DMS53 treated with DMSO at 0.1 percent for 48 hours (cell line): ENCODE measurements around the gene ARPC5L.
"Not testable (repeated sequence)": the region's sequence is repeated elsewhere in the genome, so short reads cannot be mapped to it uniquely, and the experiment has no call there.

Experiments
- DNase-seq: peaks from one replicate; lab custom pipeline; 2025; ENCODE audit not compliant: unreplicated experiment; lab: John Stamatoyannopoulos, UW

Gene ARPC5L

DNA sequence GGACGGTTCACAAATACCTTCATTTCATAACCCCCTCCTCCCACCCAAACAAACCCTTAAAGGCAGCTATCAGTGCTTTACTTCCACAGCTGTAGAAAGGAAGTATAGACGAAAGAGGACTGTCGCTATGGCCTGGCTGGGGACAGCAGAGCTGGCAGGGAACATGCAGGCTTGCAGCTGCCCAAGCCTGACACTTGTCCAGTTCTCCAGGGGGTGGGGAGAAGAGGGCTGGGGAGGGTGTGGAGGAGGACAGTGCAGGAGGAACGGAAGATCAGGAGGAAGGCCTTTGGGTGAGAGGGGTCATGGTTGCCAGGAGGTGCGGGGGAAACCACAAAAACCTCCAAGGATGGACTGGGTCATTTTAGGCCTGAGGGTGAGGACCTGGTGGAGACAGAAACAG, 25.9 kb downstream of the ARPC5L start:
- DNase-seq: no peak

DNA sequence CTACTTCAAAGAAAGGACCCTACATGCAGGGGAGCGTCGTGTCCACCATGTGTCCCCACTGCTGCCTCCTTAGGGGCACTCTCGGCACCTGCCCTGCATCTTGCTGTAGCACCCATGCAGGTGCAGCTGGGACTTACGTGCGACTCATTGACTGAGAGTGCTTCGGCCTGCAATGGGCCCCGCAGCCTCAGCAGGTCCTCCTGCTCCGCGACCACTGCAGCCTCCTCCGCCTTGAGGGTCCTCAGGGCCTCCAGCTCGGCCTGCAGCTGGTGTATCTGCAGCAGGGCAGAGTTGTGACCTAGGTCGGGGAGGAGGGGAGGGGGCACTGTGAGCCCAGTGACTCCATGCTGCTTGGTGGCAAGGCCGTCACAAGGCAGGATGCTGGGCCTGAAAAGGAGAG, 27.1 kb downstream of the ARPC5L start:
- no peak for DNase-seq

DNA sequence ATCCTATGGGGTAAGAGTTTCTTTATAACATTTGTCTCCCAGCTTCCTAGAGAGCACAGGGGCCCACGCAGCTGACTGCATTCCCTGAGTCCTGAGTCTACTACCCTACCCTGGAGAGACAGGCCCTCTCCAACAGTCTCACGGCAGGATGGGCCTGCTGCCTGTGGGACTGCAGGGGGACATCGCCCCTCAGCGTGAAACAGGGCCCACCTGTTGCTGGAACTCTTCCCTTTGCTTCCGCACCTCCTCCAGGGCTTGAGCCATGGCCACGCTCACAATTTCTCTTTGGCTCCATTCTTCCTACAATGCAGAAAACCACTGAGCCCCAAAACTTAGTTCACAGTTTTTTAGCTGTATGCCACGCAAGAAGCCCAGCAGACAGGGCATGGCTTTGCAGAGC, 28.2 kb downstream of the ARPC5L start:
- no peak for DNase-seq

DNA sequence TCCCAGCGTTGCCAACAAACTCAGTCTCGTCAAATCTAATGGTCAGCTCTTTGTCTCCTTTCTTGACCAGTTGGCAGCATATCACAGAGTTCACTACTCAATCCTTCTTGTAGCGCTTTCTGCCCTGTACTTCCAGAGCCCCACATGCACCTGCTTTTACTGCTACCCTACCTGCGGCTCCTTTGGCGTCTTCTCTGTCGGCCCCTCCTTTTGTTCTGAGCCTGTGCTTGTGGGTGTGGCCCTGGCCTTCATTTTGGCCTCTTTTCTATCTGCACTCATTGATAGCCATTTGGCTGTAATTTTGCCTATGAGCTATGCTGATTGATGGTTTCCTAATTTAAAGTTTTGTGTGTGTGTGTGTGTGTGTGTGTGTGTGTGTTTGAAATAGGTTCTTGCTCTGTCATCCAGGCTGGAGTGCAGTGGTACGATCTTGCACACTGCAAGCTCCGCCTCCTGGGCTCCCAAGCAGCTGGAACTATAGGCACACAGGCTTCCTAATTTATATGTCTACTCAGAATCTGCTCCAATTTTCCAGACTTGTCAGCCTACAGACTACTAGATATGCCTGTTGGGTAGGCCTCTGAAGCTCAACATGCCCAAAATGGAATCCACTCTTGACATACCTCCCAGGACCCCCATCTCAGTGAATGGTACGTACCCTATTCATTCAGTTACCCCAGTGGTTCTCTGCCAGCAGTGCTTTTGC, 32.3 kb downstream of the ARPC5L start:
- DNase-seq: no peak

DNA sequence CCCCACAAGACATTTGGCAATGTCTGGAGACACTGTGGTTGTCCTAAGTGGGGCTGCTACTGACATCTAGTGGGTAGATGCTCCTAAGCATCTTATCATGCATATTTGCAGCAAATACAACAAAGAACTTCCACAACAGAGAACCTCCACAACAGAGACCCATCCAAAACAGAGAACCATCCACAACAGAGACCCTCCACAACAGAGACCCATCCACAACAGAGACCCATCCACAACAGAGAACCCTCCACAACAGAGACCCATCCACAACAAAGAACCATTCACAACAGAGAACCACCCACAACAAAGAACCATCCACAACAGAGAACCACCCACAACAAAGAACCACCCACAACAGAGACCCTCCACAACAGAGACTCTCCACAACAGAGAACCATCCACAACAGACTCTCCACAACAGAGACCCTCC, 32.8 kb downstream of the ARPC5L start:
- DNase-seq: no peak

DNA sequence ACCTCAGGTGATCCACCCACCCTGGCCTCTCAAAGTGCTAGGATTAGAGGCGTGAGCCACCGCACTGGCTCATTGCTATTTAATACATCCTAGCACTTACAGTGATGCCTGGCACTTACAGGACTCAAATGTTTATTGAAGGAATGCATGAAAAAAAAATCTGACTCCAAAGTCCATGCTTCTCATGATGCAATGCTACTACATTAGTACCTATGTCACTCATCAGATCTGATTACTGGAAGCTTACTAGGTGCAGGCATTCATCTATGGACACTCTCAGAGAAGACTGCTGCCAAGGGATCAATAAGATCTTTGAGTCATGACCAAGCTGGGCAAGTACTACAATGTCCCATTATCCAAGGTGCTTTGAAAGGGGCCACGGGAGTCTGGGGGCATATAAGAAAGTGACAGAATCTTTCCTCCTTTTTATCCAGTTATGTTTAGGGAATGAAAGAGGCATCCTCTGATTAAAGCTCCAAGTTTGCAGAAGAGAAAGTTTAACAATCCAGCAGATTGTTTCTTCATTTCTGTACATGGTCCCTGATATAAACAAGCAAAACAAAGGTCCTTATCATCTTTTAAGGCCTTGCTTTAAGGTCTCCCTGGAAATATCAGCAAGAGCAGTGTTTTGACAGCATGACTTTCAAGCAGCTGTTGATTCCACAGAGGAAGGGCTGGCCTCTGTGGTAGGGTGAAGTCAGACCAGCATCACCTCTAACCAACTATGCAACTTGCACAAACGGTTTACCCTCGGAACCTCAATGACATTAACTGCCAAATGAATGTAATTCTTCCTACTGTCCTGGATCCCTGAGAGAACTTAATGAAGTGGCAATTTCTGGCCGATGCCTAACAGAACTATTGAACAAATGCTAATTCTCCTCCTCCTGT, 35.9 kb downstream of the ARPC5L start:
- DNase-seq: no peak

DNA sequence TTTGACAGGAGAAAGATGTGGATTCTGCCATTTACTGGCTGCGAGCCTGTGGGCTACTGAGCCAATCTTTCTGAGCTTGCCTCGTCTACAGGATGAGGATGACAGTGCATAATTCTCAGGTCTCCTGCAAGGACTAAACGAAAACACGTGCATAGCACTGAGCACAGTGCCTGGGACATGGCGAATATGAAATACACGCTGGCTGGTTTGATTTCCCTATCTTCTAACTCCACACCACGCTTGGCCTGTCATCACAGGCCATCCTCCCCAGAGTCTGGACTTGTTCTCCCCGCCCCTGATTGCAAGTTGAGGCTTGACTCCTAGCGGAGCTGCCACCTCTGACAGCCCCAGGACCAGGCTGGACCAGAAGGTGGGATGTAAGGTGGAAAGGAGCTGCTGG, 37.9 kb downstream of the ARPC5L start:
- DNase-seq: no peak

DNA sequence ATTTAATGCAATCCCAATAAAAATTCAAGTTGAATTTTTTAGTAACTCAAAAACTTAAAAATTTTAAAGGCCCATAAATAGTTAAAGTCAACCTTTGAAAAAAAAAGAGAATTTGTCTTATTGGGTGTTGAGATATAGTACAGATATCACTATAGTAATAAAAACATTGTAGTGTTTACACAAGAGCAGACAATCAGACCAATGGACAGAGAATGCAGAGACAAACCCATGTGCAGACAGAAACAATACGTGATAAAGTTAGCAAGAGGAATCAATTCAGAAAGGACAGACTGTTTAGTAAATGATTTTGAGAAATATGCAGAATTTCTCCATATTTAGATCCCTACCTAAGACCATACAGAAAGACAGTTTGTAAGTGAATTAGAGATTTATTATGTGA, 45.0 kb downstream of the ARPC5L start:
- no peak for DNase-seq

DNA sequence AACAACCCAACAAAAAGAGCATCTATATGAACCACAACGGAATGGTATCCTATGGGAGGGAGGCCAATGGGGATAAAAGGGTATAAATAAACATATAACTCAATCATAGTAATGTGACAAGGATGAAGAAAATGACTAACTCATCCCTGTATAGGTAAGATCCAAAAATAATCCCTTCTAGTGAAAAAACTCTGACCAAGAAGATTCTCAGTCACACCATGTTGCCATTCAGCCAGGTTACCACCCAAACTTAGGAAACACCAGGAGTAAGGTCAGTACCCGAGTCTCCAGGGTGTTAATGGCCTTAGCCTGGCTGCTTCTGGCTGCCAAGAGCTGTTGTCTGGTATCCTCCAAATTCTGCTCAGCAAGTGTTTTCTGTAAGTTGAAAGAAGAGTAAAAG, 46.2 kb downstream of the ARPC5L start:
- no peak for DNase-seq

DNA sequence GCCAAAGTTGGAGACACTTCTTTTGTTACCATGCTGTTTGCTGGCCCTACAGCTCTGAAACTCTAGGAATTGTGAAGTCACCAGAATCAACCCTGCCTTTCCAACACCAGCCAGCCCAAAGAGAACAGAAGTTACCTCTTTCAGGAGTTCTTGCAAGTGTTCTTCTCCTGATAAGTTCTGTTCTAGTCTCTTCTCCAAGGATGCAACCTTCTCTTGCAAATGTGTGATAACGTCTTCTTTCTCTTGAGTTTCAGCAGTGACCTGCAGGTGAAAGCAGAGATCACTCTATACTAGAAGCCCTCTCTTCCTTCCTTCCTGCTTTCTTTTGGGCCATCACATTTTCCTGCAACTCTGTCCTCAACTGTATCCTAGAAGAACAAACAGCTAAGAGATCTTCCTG, 49.8 kb downstream of the ARPC5L start:
- DNase-seq: no peak

DNA sequence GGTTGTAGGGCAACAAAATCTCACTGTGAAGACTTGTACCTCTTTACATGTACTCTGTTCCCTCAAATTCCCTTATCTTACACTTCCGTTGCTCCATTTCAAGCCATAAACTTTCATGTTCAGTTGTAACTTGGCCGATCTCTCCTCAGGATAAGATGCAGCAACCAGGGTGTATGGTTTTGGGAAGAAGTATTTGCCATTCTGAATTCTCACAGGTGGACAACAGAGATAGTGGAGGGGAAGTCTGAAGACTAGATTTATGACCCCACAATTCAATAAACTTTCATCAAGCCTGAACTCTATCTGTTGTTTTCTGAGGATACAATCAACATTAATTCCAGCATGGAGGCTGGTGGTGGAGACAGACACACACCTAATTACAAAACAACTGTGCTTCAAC, 51.4 kb downstream of the ARPC5L start:
- no peak for DNase-seq

DNA sequence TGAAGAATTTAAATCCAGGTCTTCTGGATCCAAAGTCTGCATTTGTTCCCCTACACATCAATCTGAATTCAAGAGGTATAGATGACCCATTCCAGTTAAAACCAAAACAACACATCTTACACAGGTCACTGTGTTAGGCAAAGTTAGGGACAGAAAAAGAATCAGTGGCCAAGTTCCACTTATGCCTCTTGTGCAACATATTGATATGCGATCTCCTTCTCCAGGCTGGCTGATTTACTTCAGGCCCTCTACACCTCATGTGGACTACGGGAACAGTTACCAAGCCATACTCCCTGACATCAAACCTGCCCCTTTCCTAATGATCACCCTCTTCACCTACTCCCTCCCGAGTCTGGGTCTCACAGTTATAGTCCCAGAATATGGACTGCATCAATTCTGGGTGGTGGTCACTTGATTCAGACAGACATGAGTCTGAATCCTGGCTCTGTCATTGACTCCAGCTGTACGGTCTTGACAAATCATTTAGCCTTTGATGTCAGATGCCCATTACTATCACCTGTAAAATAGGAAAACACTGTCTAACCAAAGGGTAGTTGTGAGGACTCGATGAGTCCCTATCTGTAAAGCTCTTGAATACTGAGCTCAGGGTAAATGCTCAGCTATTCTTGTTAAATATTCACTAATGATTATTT, 52.9 kb downstream of the ARPC5L start:
- no peak for DNase-seq

DNA sequence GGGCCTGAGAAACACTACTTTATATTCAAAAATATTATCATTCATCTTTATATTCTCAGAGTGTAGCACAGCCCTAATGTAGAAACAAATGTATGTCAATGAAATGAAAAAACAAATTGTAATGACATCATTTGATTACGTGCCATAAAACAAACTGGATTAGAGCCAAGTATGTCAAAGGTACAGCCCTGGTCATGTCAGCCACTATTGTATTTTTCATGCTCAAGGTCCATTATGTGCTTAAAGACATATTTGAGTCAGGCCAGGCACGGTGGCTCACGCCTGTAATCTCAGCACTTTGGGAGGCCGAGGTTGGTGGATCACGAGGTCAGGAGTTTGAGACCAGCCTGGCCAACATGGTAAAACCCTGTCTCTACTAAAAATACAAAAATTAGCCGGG, 58.5 kb downstream of the ARPC5L start:
- DNase-seq: not testable (repeated sequence)
